HepG2 (cell line): ENCODE data around the gene NT5DC1. TPM values are rescaled to one million over a fixed set of nuclear protein-coding genes. Genes with fewer than 3 reads are reported as not detected.

Experiments
- DMAP1 ChIP-seq: IDR thresholded peaks from 2 replicates; pipeline ENCODE4 v1.6.1; 2016
- ESRRA ChIP-seq: sonication (generic); formaldehyde crosslinking; IDR thresholded peaks from 2 replicates; pipeline ENCODE4 v1.5.1; 2020; ENCODE audit warnings: mild to moderate bottlenecking, low read depth, missing genetic modification reagents
- KLF6 ChIP-seq: IDR thresholded peaks from 2 replicates; pipeline ENCODE4 v1.8.0; 2016; ENCODE audit warnings: missing biosample characterization, missing genetic modification reagents
- NR2F6 ChIP-seq, 2 experiments: IDR thresholded peaks; 2 replicates each; pipeline ENCODE4 v1.6.1; 2016; ENCODE audit warnings: antibody characterized with exemption in 1 of 2, mild to moderate bottlenecking in 1 of 2
- RARG ChIP-seq: sonication (generic); formaldehyde crosslinking; IDR thresholded peaks from 2 replicates; pipeline ENCODE4 v1.4.0; 2020; ENCODE audit warnings: low read depth, mild to moderate bottlenecking, missing genetic modification reagents
- SATB2 ChIP-seq: sonication (generic); formaldehyde crosslinking; IDR thresholded peaks from 2 replicates; pipeline ENCODE4 v1.5.0; 2020; ENCODE audit warnings: missing genetic modification reagents
- XRCC5 ChIP-seq: fragments of 200-400 bp; formaldehyde crosslinking; optimal IDR thresholded peaks from 2 replicates; pipeline ENCODE3; 2017; ENCODE audit warnings: mild to moderate bottlenecking, low read length
- ZNF17 ChIP-seq: sonication (generic); formaldehyde crosslinking; IDR thresholded peaks from 2 replicates; pipeline ENCODE4 v1.5.0; 2020; ENCODE audit warnings: mild to moderate bottlenecking, missing genetic modification reagents
- ZNF318 ChIP-seq: sonication (generic); formaldehyde crosslinking; IDR thresholded peaks from 2 replicates; pipeline ENCODE4 v1.4.0; 2020; ENCODE audit warnings: mild to moderate bottlenecking, missing genetic modification reagents
- ZNF749 ChIP-seq: sonication (generic); formaldehyde crosslinking; IDR thresholded peaks from 2 replicates; pipeline ENCODE4 v1.8.0; 2022; ENCODE audit warnings: mild to moderate bottlenecking, missing genetic modification reagents, moderate library complexity, borderline replicate concordance
- ZNF75D ChIP-seq: sonication (generic); formaldehyde crosslinking; IDR thresholded peaks from 2 replicates; pipeline ENCODE4 v1.8.1; 2023; ENCODE audit warnings: missing genetic modification reagents, mild to moderate bottlenecking, borderline replicate concordance
- polyA plus RNA-seq, 8 experiments: library from polyadenylated mRNA; depleted of rRNA in 3 of 8; stranded (reverse) in 7 of 8; unstranded in 1 of 8; fragments of >200 nt; fragmentation: Illumina TruSeq in 4 of 8; extraction: Trizol in 4 of 8; gene quantifications; 2 replicates each; pipeline versions ENCODE4 v1.2.1 to v1.2.3, GENCODE V29; 2011 to 2016; ENCODE audit warnings: low read depth in 4 of 8, missing spikeins in 1 of 8, mixed read lengths in 1 of 8; ENCODE audit not compliant: insufficient read depth in 1 of 8
- total RNA-seq, 5 experiments: library from RNA; depleted of rRNA; stranded (reverse); fragments of >200 nt; fragmentation: Illumina TruSeq; extraction: Trizol; gene quantifications; 2 replicates each; pipeline ENCODE4 v1.2.3, GENCODE V29; 2016; ENCODE audit warnings: low read depth in 1 of 5
- TF ChIP-seq, protein P1 (sequence below): sonication (generic); formaldehyde crosslinking; IDR thresholded peaks from 2 replicates; pipeline ENCODE4 v1.8.0; 2022; ENCODE audit warnings: low read depth, missing genetic modification reagents

NT5DC1 gene
- total and polyA plus RNA-seq, 2 of the 13 experiments (the other 11 are each of a cell fraction or from before 2014, with no cell fraction given), result 27.0 to 56.1 TPM

DNA sequence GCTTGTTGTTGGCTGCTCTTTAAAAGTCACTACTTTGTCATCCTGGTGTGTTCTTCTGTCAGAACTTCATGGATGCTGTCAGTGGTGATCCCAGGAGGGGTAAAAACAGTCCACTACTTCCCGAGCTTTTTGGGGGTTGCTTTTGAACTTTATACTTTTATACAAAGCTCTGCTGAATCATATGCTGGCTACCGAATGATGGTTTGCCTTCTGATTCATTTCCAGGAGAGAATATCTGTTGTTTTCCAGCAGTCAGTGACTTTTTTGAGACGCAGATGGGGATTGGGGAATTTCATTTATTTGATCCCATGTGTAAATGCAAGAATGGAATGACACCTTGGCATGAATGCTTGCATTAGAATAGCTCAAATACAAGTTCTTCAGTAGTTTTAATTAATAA is 58.0 kb downstream of the NT5DC1 start (continued):
- TF ChIP-seq ZNF318 (CRISPR knock-in tag), result no peak
- TF ChIP-seq NR2F6 (IDR thresholded peaks at IDR 0.05), result no peak
- TF ChIP-seq NR2F6 (CRISPR knock-in tag; IDR thresholded peaks at IDR 0.05), result no peak
- no peak for TF ChIP-seq ZNF75D (CRISPR knock-in tag)
- no peak for TF ChIP-seq ZNF17 (CRISPR knock-in tag)
- no peak for TF ChIP-seq DMAP1 (CRISPR knock-in tag)
- TF ChIP-seq RARG (CRISPR knock-in tag), result no peak
- no peak for TF ChIP-seq ESRRA
- no peak for TF ChIP-seq KLF6 (CRISPR knock-in tag)
- no peak for TF ChIP-seq ZNF749 (CRISPR knock-in tag)
- TF ChIP-seq, protein P1, sequence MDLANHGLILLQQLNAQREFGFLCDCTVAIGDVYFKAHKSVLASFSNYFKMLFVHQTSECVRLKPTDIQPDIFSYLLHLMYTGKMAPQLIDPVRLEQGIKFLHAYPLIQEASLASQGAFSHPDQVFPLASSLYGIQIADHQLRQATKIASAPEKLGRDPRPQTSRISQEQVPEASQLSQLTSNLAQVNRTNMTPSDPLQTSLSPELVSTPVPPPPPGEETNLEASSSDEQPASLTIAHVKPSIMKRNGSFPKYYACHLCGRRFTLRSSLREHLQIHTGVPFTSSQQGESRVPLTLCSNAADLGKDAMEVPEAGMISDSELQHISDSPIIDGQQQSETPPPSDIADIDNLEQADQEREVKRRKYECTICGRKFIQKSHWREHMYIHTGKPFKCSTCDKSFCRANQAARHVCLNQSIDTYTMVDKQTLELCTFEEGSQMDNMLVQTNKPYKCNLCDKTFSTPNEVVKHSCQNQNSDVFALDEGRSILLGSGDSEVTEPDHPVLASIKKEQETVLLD (CRISPR knock-in tag), result no peak
- no peak for TF ChIP-seq SATB2 (CRISPR knock-in tag)
- no peak for TF ChIP-seq XRCC5
